ENCODE measurements around the gene SETD5. TPM values are rescaled to one million over a fixed set of nuclear protein-coding genes. Genes with fewer than 3 reads are reported as not detected.
"Not testable (repeated sequence)": the region's sequence is repeated elsewhere in the genome, so short reads cannot be mapped to it uniquely, and the experiment has no call there.

SETD5 gene
- total RNA-seq, 1 donor from 2014 or later = 162 TPM

DNA sequence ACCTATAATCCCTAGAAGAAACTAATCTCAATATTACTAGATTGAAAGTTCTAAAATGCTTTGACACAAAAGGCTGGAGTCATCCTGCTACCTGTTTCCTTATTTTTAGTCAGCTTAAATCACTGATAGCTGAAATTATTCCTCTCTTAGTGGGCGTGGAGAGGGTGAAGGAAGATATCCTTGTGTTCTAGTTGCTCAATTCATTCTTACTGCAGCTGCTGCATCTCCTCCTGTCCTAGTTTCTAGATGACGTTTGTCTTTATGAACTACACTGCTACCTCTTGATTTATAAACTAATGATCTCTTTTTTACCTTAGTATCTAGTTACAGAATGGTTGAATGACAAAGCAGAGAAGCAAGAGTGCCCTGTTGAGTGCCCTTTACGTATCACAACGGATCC lies 50.7 kb downstream of the SETD5 start:
- intact Hi-C loops (cut with DNase I) = no loop called here
- DNase-seq (ENCODE audit: low spot score) = no peak
- no peak for ATAC-seq

DNA sequence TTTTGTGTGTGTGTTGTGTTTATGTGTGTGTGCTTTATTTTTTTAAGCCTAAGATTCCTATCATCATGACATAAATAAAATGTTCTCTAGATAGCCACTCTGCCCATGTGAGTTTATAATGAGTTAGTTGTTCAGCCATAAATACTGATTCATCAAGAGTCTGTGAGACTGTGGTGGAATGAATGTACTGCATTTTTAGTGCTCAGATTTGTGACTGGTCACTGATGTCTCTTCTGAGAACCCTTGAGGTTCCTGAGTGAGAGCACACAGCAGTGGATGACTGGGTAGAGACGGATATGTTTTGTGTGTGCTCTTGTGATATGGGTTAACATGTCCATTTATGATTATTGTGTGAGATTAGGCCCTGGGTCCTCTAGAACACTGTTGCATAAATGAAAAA lies 51.2 kb downstream of the SETD5 start:
- ATAC-seq = no peak
- intact Hi-C loops (cut with DNase I) = no loop called here
- DNase-seq (ENCODE audit: low spot score) = no peak

DNA sequence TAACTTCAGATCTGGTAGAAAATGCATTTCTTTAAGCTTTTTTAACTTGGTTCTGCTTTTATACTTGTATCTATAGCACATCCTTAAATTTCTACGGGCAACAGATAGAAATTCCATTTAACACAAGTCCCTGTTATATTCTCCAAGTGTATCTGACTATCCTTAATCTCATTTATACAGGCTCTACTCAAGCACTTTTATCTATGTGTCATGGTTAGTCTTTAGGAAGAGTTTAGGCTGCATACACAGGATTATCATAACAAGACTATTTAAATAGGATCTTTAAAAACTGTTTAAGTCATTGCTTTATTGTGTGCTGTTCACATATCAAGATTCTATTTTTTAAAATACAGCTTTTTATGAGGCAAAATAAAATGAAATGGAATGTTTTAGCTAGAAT lies 52.7 kb downstream of the SETD5 start:
- DNase-seq (ENCODE audit: low spot score) (no peak), ATAC-seq (no peak)
- intact Hi-C loops (cut with DNase I) = no loop called here

DNA sequence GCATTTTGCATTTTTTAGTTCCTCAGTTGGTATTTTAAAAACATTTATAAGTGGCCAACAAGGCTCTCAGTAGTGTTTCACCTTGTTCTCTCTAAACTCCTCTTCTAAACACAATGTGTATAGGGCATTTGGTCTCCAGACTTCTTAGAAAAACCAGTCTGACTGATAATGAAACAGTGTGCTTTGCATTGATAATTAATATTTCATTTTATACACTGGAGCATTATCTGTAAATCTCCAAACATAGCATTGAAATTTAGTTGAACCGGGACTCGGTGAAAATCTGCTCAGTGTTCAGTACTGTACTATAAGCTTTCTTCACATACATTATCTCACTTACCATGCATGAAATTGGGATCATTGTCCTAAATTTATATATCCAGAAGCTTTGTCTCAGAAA lies 53.6 kb downstream of the SETD5 start:
- ATAC-seq (no peak), DNase-seq (ENCODE audit: low spot score) (no peak)
- intact Hi-C loops (cut with DNase I) = no loop called here

DNA sequence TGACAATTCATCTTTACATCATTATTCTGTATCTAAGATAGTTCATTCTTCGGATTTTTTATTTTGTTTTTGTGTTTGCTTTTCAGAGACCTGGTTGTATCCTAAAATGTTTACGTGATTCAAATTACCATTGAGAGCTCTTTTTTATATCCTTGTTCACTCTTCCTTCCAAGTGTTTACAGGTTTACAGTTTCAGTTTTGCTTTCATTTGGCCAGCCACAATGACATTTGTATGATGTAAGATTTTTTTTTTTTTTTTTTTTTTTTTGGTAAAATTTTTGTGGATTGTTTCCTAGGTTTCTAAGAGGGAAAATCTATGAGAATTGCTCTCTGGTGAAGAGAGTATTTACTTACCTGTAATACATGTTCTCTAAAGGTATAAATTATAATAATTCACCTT lies 55.0 kb downstream of the SETD5 start:
- intact Hi-C loops (cut with DNase I) = no loop called here
- ATAC-seq (no peak), DNase-seq (ENCODE audit: low spot score) (no peak)

DNA sequence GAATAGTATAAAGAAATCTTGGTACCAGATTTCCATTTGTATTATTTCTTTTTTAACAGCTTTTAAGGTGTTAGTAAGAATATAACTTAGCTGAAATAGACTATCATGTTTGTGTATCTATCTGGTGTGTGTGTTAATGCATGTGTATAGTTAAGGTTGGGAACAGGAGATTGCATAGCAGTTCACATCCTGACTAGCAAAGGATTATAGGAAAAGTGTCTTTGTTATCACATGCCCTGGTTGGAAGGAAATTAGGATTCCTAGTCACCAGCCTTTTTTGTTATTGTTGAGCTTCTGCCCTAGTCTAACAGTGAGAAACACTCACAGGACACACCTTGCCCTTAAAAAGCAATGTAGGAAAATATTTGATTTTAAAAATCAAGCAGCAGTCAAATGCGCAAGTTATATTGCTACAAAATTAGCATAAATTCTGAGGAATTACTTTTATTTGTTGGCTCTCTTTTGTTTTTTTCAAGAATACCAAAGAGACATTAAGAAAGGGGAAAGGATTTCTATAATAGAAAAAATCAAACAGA lies 58.2 kb downstream of the SETD5 start:
- intact Hi-C loops (cut with DNase I) = no loop called here
- ATAC-seq (no peak), DNase-seq (ENCODE audit: low spot score) (no peak)

DNA sequence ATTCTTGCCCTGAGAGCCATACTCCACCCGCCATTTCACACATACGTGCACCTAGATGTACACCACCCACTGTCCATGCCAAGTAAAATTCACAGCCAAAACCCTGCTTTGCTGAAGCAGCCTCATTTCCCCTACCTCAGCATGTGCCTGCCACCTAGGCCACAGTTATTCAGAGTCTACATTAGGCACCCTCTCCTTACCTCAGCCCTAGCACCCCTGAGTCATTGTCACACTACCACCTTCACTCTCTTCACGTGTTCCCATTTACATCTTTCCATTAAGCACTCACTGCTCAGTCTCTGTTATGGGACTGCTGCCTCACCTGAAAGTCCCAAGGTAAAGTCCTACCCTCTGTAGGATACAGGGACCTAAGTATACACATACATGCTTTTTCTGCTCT lies 70.0 kb downstream of the SETD5 start:
- ATAC-seq (no peak), DNase-seq (ENCODE audit: low spot score) (no peak)
- intact Hi-C loops (cut with DNase I) = no loop called here

DNA sequence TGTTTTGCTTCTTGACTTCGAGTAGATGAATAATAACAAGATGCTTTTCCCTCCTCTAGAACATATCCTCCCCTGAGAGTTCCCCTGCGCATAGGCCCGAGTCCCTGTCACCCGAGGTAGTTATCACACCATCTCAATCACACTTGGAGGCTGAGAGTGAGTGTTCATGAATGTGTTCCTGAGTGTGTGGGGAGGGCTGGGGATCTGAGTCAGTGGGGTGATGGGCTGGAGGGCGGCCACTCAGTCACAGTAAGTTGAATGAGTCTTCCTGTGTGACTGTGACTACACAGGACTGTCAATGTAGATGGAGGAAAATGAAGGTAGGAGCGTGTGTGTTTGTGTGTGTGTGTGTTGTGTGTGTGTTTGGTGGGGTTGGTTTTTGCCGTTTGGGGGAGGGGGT lies 71.0 kb downstream of the SETD5 start:
- intact Hi-C loops (cut with DNase I) = no loop called here
- DNase-seq (ENCODE audit: low spot score) (no peak), ATAC-seq (no peak)

DNA sequence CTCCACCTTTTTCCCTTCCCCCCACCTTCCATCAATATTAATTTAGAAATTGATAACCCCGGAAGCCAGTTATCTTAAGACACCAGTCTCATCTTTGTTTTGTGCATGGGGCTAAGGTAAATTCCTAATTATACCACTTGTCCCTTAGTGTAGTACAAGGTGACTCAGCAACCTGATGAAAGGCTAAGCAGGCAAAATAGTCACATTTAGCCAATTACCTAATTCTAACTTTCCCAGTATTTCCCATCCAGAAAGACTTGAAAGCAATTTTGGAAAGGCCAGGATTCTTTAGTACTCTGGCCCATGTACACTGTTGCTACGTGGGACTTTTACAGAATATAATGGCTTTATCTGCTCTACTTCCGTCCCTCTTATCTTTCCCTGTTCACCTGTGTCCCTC lies 72.6 kb downstream of the SETD5 start:
- DNase-seq (ENCODE audit: low spot score) (no peak), ATAC-seq (no peak)
- intact Hi-C loops (cut with DNase I) = no loop called here

DNA sequence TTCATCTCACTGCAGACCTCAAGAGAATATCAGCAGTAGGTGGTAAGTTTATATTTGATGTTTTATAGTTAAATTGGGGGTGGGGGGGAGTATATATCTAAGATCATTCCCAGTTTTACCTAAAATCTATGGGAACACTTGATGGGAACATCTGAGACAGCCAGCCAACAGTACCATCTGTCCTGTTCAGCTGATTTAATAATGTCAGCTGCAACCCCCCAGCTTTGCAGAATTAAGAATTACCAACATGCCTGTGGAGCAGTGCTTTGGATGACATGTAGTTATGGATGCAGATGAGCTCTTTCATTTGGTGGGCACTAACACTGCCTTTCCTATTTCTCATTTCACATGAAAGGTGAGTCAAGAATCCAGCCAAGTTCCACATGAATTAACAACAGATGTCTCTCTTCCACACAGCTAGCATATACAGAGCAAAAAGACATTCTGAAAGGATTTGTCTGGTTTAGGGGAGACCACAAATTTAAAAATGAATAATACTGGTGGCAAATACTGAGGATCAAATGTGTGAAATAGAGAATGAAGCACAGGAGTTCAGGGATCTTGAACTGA lies 76.2 kb downstream of the SETD5 start:
- intact Hi-C loops (cut with DNase I) = no loop called here
- no peak for ATAC-seq

DNA sequence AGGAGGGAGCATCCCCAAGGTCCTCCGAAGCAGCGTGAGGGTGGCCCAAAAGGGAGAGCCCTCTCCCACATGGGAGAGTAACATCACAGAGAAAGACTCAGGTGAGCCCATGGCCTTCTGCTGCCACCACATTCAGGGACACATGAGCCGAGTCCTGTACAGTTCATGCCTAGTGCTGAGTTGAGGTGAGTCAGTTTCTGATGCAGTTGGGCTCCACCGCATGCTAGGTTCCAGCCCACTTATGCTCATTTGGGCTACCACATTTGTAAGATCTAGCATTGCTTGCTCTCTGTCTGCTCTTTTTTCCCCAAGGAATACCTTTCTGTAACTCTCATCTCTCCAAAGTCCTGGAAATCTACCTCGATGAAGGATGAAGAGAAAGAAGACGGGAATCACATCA lies 77.1 kb downstream of the SETD5 start:
- DNase-seq (ENCODE audit: low spot score) (no peak), ATAC-seq (no peak)
- intact Hi-C loops (cut with DNase I) = no loop called here

More for the DNA sequence above, 76.2 kb downstream of the SETD5 start:
- no peak for DNase-seq (ENCODE audit: low spot score)

DNA sequence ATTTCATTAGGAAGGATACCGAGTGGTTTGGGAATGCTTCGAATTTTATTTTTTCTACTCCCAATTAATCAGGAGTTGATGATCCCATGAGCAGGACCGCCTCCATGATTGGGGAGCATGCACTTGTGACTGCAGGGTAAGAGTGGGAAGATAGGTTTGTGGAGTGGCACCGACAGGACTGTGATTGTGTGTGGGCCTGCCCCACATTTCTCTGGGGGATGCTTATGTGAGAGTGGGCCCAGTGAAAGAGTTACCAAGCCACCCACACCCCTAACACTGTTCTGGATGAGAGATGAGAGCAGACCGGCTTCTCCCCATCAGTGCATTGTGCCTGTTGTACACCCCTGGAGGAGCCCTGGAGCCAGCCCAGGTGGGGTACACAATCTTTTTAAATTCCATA lies 79.5 kb downstream of the SETD5 start:
- intact Hi-C loops (cut with DNase I) = no loop called here
- ATAC-seq (peak; percentile 17), DNase-seq (ENCODE audit: low spot score) (no peak)

DNA sequence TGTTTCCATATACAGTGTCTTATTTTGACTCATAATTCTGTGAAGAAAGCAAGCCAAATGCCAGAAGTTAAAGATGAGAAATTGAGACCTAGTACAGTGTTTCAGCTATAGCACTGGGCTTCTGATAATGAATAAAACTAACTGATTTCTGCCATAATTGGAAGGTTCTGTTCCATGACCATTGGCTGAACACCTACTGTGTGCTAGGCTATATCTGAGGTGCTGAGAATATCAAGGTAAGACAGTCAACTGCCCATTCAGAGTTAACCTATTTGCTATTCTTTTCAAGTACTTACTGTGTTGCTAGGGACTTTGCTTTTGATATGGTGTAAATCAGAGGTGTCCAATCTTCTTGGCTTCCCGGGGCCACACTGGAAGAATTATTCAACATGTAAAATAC lies 82.8 kb downstream of the SETD5 start:
- intact Hi-C loops (cut with DNase I) = no loop called here
- DNase-seq (ENCODE audit: low spot score) (no peak), ATAC-seq (no peak)

DNA sequence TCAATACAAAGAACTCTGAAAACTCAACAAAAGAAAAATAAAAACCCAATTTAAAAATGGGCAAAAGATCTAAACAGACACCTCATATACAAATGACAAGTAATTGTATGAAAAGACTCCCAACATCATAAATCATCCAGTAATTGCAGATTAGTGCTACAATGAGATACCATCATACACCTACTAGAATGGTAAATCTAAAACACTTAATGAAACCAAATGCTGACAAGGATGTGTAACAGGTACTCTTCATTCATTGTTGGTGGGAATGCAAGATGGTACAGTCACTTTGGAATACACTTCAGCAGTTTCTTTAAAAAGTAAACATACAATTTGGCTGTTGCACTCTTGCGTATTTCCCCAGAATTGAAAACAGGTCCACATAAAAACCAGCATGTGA lies 87.8 kb downstream of the SETD5 start:
- no peak for DNase-seq (ENCODE audit: low spot score)
- ATAC-seq = no peak
- intact Hi-C loops (cut with DNase I) = no loop called here

DNA sequence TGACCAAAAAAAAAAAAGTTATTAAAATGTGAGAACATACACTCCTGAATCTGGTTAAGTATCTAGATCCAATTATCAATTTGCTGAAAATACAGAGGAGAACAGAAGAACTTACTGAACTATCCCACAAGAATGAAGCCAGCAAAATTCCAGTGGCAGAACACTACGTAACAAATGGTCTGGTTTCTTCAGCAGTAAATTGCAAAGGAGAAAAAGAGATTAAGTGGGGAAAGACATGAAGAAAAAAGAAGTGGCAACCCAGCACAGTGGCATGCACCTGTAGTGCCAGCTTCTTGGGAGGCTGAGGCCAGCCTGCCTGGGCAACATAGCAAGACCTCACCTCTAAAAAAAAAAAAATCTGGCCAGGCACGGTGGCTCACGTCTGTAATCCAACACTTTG lies 94.1 kb downstream of the SETD5 start:
- ATAC-seq = no peak
- no peak for DNase-seq (ENCODE audit: low spot score)
- intact Hi-C loops (cut with DNase I) = no loop called here

DNA sequence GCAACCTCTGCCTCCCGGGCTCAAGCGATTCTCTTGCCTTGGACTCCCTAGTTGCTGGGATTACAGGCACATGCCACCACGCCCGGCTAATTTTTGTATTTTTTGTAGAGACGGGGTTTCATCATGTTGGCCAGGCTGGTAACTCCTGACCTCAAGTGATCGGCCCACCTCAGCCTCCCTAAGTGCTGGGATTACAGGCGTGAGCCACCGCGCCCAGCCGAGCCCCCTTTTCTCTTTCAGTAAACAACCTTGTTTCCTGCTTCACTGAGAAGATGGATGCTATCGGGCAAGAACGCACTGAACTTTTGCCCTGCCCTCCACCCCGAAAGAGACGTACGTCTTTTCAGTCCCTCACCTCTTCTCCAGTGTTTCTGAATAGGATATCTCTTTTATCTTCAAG lies 96.6 kb downstream of the SETD5 start:
- ATAC-seq; DNase-seq (ENCODE audit: low spot score); intact Hi-C loops (cut with DNase I): not testable (repeated sequence)

DNA sequence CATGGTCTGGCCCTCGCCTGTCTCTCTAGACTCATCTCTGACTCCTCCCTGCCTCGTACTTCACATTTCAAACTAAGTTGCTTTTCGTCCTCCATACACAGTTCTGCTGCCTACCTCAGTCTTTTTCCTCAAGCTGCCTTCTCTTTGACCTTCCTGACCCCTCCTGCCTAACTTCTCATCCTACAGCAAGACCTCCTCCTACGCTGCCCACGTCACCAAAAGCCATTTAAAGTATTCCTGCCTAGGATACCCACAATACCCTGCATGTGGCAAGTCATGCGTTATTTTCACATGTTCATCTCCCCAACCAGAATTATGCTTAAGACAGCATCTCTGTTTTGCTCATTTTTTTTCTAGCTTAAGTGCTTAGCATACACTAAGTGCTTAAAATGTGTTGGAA lies 99.5 kb downstream of the SETD5 start:
- intact Hi-C loops (cut with DNase I) = no loop called here
- ATAC-seq (no peak), DNase-seq (ENCODE audit: low spot score) (no peak)

DNA sequence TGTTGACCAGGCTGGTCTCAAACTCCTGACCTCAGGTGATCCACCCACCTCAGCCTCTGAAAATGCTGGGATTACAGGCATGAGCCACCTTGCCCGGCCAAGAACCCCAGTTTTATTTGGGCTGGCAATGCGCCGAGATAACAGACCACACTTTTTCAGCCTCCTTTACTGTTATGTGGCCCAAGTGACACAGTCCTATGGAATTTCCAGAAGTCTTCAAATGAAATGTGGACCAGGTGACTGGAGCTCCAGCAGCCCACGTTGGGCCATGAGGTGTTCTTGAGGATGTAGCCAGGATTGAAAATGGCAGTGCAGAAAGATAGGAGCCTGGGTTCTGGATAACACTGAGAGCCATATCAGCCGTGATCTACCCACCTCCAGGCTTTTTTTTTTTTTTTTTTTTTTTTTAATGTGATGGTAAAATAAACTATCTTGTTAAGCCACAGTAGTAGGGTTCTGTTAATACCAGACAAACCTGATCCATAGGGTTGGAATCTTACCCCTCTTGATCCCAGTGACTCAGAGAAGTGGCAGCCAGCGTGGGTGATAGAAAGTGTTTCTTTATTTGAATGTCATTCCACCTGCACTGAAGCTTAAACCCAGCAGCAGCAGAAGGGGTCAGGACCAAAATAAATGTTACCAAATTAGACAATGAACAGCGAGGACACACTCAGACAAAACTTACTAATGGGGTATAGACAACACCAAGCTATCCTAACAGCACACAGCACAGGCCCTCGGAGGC lies 100.6 kb downstream of the SETD5 start:
- intact Hi-C loops (cut with DNase I) = no loop called here
- ATAC-seq (no peak), DNase-seq (ENCODE audit: low spot score) (no peak)

DNA sequence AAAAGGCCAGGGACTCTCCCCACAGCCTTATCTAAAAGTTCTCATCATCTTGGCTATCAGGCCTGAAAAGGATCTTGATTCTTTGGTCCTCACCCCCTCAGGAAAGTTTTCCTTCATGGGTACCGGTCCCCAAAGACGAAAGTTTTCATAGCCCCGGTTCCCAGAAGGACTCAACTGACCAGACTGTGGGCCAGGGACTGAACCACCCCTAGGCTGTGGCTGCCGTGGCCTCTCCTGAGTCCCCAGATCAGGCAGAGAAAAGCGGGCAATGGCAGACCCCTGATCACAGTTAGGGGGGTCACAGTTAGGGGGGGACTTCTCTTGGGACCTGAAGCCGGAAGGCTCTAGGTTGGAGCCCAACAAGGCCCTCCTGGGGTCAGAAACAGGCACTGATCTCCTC lies 101.4 kb downstream of the SETD5 start:
- ATAC-seq = no peak
- intact Hi-C loops (cut with DNase I) = no loop called here
- DNase-seq (ENCODE audit: low spot score) = no peak

DNA sequence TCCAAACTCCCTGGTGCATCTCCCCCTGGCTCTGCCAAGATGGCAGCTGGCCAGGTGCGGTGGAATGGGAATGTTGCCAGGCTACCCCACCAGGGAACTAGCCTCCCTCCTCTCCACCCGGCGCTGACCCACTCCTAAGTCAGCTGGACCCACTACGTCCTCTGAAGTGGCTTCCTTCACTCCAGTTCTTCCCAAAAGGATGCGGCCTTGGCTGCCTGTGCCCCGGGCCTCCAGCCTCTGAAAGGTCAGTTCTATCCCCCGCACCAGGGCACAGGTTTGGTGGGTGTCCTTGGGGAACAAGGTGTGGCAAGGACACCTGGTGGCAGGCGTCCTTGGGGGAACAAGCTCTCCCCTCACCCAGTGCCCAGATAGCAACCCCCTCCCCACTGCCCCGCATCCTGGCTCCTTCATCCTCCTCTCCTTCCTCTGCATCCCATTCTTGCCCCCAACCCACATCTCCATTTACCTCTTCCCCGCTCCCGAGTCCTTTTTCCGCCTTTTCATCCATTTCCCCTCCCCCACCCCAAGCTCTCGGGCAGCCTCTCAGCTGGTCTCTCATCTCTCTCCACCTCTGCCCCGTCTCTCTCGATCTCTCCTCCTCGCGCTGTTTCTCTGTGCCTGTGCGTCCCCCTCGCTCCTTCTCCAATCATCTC lies 102.2 kb downstream of the SETD5 start:
- DNase-seq (ENCODE audit: low spot score) (no peak), ATAC-seq (no peak)
- intact Hi-C loops (cut with DNase I) = no loop called here
